Osteoblast (primary cell): ENCODE measurements around the gene DUOXA2. TPM values are rescaled to one million over a fixed set of nuclear protein-coding genes. Genes with fewer than 3 reads are reported as not detected.
A peak's percentile ranks its signal among the peaks of the same experiment; 100 is the strongest.

Source experiments
- DNase-seq: peaks from one replicate; pipeline ENCODE4 v3.0.0; 2011; ENCODE audit warnings: low spot score, mixed read lengths; ENCODE audit not compliant: insufficient read length; ENCODE audit errors: missing footprints
- H2AFZ ChIP-seq: 2 replicates; pipeline ENCODE4 v1.6.0; 2011; ENCODE audit warnings: mild to moderate bottlenecking, low read length
- H3K27ac ChIP-seq: 2 replicates; pipeline ENCODE4 v1.5.1; 2011; ENCODE audit warnings: mild to moderate bottlenecking, low read depth, low read length, moderate library complexity
- H3K27me3 ChIP-seq: 2 replicates; pipeline ENCODE4 v1.6.0; 2012; ENCODE audit warnings: mild to moderate bottlenecking, control low read depth, inconsistent platforms, low read length, moderate library complexity; ENCODE audit not compliant: insufficient read depth
- H3K36me3 ChIP-seq: 2 replicates; pipeline ENCODE4 v1.5.1; 2011; ENCODE audit warnings: mild to moderate bottlenecking, low read length, control low read depth, moderate library complexity; ENCODE audit not compliant: insufficient read depth
- H3K4me1 ChIP-seq: 2 replicates; pipeline ENCODE4 v1.5.1; 2011; ENCODE audit warnings: mild to moderate bottlenecking, low read length, control low read depth, moderate library complexity; ENCODE audit not compliant: insufficient read depth
- H3K4me2 ChIP-seq: 2 replicates; pipeline ENCODE4 v1.6.0; 2011; ENCODE audit warnings: mild to moderate bottlenecking, low read length; ENCODE audit not compliant: insufficient read depth
- H3K4me3 ChIP-seq: fragments of 200-600 bp; sonication (generic); 3 replicates; pipeline ENCODE4 v1.5.1; 2012; ENCODE audit warnings: mild to moderate bottlenecking, low read length, inconsistent platforms; ENCODE audit not compliant: insufficient read depth
- H3K79me2 ChIP-seq: 2 replicates; pipeline ENCODE4 v1.6.0; 2012; ENCODE audit warnings: mild to moderate bottlenecking, low read length, control low read depth, inconsistent platforms; ENCODE audit not compliant: insufficient read depth
- H3K9me3 ChIP-seq: 2 replicates; pipeline ENCODE4 v1.5.1; 2011; ENCODE audit warnings: low read depth, low read length, control low read depth
- H4K20me1 ChIP-seq: 2 replicates; pipeline ENCODE4 v1.6.0; 2012; ENCODE audit warnings: mild to moderate bottlenecking, low read length, control low read depth; ENCODE audit not compliant: insufficient read depth
- CTCF ChIP-seq: IDR thresholded peaks from 2 replicates; pipeline ENCODE4 v1.5.1; 2011; ENCODE audit warnings: mild to moderate bottlenecking, low read depth, low read length, moderate library complexity; ENCODE audit errors: extremely low read depth
- total RNA-seq: library from RNA; depleted of rRNA; stranded (reverse); fragments of >200 nt; gene quantifications from 2 replicates; pipeline ENCODE4 v1.2.3, GENCODE V29; 2012

The DUOXA2 gene
- total RNA-seq, 1 donor: not detected

GRCh38 chr15:45120081-45120972 is 6.2 kb downstream of the DUOXA2 start:
- H3K4me2 ChIP-seq: no peak overlapping the region
- no peak for TF ChIP-seq CTCF
- peak; percentile 42 for DNase-seq

GRCh38 chr15:45121020-45121419 is 6.9 kb downstream of the DUOXA2 start:
- H2AFZ ChIP-seq: no peak overlapping the region
- DNase-seq: no peak
- no peak overlapping the region for H3K4me3 ChIP-seq
- H3K27me3 ChIP-seq: peaks cover 28% of the 10 kb centered on the region
- no peak overlapping the region for H3K4me2 ChIP-seq
- no peaks in the 10 kb centered on the region for H3K9me3 ChIP-seq
- H3K79me2 ChIP-seq: no peaks in the 10 kb centered on the region
- H3K27ac ChIP-seq: no peak overlapping the region
- H3K36me3 ChIP-seq: no peaks in the 10 kb centered on the region
- H3K4me1 ChIP-seq: peaks cover 12% of the 10 kb centered on the region
- TF ChIP-seq CTCF: no peak
- no peaks in the 10 kb centered on the region for H4K20me1 ChIP-seq

More at GRCh38 chr15:45120081-45120972, 6.2 kb downstream of the DUOXA2 start:
- Histone ChIP-seq H3K79me2 (no peaks in the 10 kb centered on the region), H3K9me3 (no peaks in the 10 kb centered on the region), H3K4me3 (no peak overlapping the region), H3K27me3 (peaks cover 28% of the 10 kb centered on the region), H3K4me1 (peaks cover 12% of the 10 kb centered on the region), H2AFZ (no peak overlapping the region), H3K36me3 (no peaks in the 10 kb centered on the region), H4K20me1 (no peaks in the 10 kb centered on the region), H3K27ac (no peak overlapping the region)

GRCh38 chr15:45121706-45122417 is 7.7 kb downstream of the DUOXA2 start:
- Histone ChIP-seq H3K27ac (peak overlapping the region; percentile 45), H3K4me2 (peak overlapping the region; percentile 40), H3K9me3 (no peaks in the 10 kb centered on the region), H3K4me1 (peaks cover 12% of the 10 kb centered on the region), H3K36me3 (no peaks in the 10 kb centered on the region), H3K4me3 (peak overlapping the region; percentile 31), H4K20me1 (no peaks in the 10 kb centered on the region), H3K27me3 (peaks cover 24% of the 10 kb centered on the region), H3K79me2 (no peaks in the 10 kb centered on the region), H2AFZ (peak overlapping the region; percentile 61)
- peak; percentile 99 for DNase-seq
- TF ChIP-seq CTCF: no peak

GRCh38 chr15:45122719-45123118 is 8.6 kb downstream of the DUOXA2 start:
- no peaks in the 10 kb centered on the region for H3K9me3 ChIP-seq
- no peak overlapping the region for H3K4me3 ChIP-seq
- peak; percentile 46 for DNase-seq
- no peak overlapping the region for H2AFZ ChIP-seq
- H3K4me2 ChIP-seq: no peak overlapping the region
- H3K79me2 ChIP-seq: no peaks in the 10 kb centered on the region
- no peaks in the 10 kb centered on the region for H3K36me3 ChIP-seq
- H3K4me1 ChIP-seq: peaks cover 12% of the 10 kb centered on the region
- H3K27ac ChIP-seq: no peak overlapping the region
- no peaks in the 10 kb centered on the region for H4K20me1 ChIP-seq
- no peak for TF ChIP-seq CTCF
- H3K27me3 ChIP-seq: peaks cover 19% of the 10 kb centered on the region
